Stimulated activated naive CD4-positive, alpha-beta T cell (primary cell): Measurements from ENCODE around the gene MUCL3.
"Not testable (repeated sequence)": the region's sequence is repeated elsewhere in the genome, so short reads cannot be mapped to it uniquely, and the experiment has no call there.

ENCODE experiments used
- DNase-seq, 6 experiments: peaks; one replicate each; lab custom pipeline; 2025; lab: John Stamatoyannopoulos, UW

Gene MUCL3, protein sequence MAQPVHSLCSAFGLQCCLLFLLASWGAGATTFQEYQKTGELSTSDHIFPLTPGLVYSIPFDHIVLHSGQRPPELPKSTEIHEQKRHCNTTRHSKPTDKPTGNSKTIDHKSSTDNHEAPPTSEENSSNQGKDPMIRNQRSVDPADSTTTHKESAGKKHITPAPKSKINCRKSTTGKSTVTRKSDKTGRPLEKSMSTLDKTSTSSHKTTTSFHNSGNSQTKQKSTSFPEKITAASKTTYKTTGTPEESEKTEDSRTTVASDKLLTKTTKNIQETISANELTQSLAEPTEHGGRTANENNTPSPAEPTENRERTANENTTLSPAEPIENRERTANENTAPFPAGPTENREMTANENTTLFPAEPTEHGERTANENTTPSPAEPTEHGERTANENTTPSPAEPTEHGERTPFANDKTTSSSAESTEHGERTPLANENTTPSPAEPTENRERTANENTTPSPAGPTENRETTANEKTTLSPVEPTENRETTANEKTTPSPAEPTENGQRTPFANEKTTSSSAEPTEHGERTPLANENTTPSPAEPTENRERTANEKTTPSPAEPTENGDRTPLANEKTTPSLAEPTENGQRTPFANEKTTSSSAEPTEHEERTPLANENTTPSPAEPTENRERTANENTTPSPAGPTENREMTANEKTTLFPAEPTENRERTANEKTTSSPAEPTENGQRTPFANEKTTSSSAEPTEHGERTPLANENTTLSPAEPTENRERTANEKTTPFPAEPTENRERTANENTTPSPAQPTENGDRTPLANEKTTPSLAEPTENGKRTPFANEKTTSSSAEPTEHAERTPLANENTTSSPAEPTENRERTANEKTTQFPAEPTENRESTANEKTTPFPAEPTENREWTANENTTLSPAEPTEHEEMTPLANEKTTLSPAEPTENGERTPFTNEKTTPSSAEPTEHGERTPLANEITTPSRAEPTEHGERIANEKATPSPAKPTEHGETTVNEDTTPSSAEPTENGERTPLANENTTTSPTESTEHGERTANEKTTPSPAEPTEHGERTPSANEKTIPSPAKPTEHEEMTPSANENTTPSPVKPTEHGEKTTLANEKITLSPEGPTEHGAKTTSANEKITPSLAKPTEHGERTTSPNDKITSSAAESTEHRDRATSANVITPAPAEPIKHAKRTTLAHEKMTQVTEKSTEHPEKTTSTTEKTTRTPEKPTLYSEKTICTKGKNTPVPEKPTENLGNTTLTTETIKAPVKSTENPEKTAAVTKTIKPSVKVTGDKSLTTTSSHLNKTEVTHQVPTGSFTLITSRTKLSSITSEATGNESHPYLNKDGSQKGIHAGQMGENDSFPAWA (N-terminal part only)

DNA sequence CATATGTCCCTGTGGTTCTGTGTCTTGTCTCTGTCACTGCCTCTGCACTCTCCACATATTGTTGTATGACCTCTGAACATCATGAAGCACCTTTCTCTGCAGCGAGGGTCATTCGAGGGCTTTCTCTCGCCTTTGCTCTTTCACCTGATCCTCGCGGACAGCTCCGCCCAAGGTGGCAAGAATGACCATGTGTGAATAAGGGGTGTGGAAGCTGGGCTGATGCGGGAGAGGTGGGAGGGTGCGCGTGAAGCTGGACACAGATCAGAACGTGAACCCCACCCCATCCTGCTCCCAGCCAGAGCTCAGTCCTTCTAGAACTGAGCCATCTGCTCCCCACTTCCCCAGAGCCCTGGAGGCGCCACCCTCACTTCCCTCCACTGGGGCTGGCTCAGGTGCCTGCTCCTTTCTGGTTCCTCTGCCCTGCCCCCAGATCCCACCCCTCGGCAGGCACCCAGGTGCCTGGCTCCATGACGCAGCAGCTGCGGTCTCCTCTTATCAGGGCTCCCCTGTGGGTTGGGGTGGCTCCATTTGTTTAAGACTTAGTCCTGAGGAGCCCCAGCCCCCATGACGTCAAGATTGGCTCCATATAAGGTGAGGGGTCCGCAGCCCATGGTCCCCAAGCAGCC, at the start of gene MUCL3:
Gene MUCL3, plus strand, starts transcription at position 613 of the 626 bp plus-strand sequence. CDS start 27 bp downstream, outside the sequence.
- DNase-seq: no peak

GRCh38 chr6:30891450-30891723, 49.4 kb upstream of the MUCL3 start:
- no peak for DNase-seq

- no peak for DNase-seq
Measured at GRCh38 chr6:30891816-30892538, 48.8 kb upstream of the MUCL3 start.

- DNase-seq: no peak
Measured at GRCh38 chr6:30893001-30893591, 47.7 kb upstream of the MUCL3 start.

DNA sequence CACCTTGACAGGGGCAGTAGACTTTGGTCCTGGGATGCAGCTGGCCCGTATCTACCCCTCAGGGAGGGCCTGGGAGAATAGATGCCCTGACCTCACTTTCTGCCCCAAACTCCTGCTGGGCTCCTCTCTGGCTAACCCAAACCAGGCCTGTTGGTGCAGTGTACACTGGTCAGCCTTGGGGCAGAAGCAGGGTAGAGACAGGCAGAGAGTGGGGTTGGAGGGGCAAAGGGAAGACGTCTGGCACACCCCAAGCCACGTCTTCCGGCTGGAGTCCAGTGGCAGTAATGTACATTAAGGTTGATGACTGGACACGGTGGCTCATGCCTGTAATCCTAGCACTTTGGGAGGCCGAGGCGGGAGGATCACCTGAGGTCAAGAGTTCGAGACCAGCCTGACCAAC, 47.1 kb upstream of the MUCL3 start:
- no peak for DNase-seq

DNA sequence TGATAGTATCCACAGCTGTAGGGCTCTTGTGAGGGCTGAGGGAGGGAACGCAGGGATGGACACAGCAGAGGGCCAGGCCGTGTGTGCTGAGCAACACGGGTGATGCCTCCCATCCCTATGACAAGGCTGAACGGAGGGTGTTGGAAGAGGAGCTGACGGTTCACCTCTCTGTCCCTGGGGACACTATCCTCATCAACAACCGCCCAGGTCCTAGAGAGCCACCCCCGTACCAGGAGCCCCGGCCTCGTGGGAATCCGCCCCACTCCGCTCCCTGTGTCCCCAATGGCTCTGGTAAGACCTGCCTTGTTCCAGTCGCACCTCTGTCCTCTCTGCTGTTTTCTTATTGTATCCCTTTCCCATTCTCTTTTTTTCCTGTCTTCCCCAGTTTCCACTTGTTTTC, 46.4 kb upstream of the MUCL3 start:
- DNase-seq: no peak

DNA sequence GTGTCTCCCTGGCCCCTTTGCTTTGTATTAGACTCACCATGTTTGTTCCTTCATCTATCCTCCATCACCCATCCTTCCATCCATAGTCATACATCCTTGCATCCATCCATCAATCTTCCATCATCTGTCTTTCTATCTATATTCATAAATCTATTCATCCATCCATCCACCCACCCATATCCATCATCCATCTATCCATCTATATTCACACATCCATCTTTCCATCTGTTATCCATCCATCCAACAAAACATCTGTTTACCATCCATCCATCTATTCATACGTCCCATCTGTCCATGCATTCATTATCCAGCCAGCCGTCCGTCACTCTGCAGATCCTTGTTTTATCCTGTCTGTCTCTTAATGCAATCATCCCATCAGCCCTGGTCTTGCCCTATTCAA, 45.8 kb upstream of the MUCL3 start:
- no peak for DNase-seq

- DNase-seq: no peak
Measured at GRCh38 chr6:30895343-30895742, 45.4 kb upstream of the MUCL3 start.

GRCh38 chr6:30896541-30896940, 44.2 kb upstream of the MUCL3 start:
- no peak for DNase-seq

DNA sequence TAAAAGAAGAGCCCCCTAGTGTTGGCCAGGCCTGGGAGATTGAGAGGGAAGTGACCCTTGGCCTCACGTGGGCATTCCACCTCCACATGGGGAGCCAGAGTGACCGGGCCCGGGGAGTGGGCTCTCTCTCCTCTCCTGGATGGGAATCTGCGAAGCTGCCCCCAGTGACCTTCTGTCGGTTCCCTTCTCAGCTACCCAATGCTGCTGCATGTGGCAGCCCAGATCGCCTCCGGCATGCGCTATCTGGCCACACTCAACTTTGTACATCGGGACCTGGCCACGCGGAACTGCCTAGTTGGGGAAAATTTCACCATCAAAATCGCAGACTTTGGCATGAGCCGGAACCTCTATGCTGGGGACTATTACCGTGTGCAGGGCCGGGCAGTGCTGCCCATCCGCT, 42.9 kb upstream of the MUCL3 start:
- no peak for DNase-seq

- DNase-seq: no peak
Measured at GRCh38 chr6:30898750-30899360, 41.9 kb upstream of the MUCL3 start.

DNA sequence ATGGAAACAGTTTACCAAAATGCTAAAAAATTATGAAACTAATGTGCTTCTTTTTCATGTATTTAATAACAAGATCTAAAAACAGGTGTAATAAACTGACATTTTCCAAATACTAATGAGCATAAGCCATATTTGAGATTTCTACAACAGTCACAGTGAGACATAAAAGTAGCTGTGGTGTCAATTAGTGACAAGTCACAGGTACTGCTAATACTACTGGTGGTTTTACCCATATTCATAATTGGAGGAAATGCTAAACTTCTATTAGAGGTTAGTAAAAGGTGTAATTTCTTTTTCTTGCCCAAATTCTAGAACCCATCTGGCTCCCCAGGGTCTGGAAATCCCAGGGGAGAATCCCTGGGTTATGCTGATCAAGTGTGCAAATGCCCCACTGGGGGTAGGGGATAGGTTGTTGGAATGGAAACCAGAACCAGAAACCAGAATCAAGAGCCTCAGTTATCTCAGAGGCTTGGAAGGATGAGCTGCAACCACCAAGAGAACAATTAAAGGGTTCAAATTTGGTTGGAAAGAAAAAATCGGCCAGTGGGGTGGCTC, 39.8 kb upstream of the MUCL3 start:
- DNase-seq: no peak

GRCh38 chr6:30901436-30901835, 39.3 kb upstream of the MUCL3 start:
- no peak for DNase-seq

- DNase-seq: not testable (repeated sequence)
Measured at GRCh38 chr6:30902196-30902595, 38.6 kb upstream of the MUCL3 start.

DNA sequence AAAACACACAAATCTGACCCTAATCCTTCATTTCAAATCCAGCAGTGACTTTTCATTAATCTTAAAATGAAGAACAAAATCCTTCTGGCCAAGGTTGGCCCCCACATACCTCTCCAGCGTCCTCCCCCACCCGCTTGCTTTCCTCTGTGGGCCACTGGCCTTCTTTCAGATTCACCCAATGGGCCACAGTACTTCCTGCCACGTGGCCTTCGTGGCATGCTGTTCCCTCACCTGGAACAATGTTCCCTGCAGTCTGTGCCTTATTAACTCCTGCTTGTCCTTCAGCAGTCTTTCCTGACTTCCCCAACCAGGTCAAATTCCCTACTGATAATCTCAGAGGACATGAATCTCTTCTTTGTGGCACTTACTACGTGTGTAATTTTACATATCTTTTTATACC, 38.1 kb upstream of the MUCL3 start:
- no peak for DNase-seq

DNA sequence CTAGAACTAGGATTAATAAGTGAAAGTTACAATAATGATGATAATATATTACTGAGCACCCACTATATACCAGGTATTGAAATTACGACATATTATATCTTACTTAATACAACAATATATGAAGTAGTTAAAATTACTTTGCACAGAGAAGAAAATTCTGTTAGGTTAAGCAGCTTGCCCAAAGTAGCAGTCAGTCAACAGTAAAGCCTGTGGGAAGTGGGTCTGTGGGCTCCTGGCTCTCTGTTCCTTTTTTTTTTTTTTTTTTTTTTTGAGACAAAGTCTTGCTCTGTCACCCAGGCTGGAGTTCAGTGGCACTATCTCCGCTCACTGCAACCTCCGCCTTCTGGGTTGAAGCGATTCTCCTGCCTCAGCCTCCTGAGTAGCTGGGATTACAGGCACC, 37.5 kb upstream of the MUCL3 start:
- DNase-seq: no peak

DNA sequence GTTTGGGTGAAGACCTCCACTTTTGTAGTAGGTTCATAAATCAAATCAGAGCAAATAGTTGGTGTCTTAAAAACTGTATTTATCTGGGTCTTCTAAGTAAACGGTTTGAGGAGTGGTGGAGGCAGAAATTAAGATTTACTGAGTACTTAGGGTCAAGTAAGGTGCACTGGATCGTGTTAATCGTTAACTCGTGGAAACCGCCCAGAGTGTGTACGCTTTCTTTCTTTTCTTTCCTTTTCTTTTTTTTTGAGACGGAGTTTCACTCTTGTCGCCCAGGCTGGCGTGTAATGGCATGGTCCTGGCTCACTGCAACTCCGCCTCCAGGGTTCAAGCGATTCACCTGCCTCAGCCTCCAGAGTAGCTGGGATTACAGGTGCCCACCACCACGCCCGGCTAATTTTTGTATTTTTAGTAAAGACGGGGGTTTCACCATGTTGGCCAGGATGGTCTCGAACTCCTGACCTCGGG, 33.4 kb upstream of the MUCL3 start:
- not testable (repeated sequence) for DNase-seq

DNA sequence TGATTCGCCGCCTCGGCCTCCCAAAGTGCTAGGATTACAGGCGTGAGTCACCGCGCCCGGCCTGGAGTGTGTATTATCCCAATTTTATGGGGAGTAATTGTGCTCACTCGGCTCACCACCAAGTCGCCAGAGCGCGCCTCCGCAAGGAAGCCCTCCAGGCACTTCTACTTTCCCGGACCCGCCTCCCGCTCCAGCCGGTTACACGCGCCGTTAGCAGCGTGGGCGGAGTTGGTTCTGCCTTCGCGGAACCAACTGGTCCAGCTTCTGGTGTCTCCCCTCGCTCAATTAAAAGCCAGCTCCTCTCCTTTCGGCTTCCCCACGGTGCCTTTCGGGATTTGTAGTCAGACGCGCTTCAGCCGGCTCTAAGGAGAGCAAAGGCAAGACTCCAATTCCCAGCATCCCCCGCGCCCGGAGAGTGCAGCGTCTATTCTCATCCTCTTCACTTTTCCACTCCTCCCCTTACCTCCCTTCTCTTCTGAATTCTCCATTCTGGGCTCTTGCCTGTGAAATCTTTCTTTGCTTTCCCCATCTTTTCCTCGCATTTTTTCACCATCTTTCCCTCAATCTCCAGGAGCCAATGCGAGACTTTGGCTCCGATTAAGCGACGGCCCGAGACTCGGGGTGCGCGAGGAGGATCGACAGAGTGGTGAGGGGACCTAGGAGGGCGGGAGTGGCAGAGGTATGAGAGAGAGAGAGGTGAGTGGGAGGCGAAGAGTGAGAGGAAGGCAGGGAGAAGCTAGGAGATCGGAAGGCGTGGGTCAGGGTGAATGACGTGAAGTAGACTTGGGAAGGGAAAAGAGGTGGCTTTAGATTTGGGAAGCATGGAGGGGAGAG, 32.8 kb upstream of the MUCL3 start, which contains the start of gene GTF2H4:
Gene GTF2H4, plus strand, starts transcription at position 450 of the 834 bp plus-strand sequence.
- DNase-seq: peak; percentile 86 to 94 (median 88)

- DNase-seq: no peak
Measured at GRCh38 chr6:30908700-30909099, 32.1 kb upstream of the MUCL3 start.
